GM23248 (cell line): ENCODE measurements around the gene RAC2.

Experiments used
- EZH2 ChIP-seq: fragments of 200-600 bp; sonication (generic); IDR thresholded peaks from 2 replicates; pipeline ENCODE4 v1.6.1; 2018; ENCODE audit warnings: antibody characterized with exemption, mild to moderate bottlenecking; ENCODE audit not compliant: insufficient read depth, poor library complexity, severe bottlenecking
- EZH2phosphoT487 ChIP-seq: fragments of 200-600 bp; sonication (generic); IDR thresholded peaks from 2 replicates; pipeline ENCODE4 v1.6.1; 2018; ENCODE audit warnings: antibody characterized with exemption, moderate library complexity, mild to moderate bottlenecking, low read depth; ENCODE audit not compliant: insufficient read depth

DNA sequence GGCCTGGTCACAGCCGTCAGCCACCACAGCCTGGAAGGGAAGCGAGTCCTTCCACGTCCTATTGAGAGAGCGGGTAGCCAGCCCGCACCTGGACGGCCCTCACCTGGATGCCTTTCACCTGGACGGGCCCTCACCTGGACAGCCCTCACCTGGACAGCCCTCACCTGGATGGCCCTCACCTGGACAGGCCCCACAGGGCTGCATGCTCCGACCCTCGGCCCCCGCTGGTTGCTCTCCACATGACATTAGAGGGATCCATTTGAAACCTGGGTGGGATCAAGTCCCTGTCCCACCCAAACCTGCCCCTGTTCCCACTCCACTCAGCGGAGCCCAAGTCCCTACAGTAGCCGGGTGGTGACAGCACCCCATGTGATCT, 59.7 kb downstream of the RAC2 start:
- TF ChIP-seq EZH2phosphoT487 (no peak), EZH2 (no peak)
